ENCODE measurements around the gene DUSP12.

DNA sequence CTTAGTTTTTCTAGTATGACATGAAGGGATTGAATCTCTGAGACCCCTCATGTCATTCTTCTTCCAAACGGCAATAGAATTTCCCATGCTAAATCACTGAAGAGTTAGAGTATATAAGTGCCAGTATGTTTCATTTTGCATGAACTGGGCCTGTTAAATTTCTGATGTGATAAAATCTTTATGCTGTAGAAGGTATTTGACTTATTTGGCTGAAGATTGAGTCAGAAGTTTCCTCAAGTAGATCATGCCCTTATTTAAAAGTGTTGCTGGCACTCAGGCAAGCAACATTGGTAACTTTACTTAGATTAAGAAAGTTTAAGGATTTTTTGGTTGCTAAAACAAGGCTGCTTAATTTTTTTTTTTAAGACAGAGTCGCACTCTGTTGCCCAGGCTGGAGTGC lies 29.8 kb downstream of the DUSP12 start:
- TF ChIP-seq, protein P1, sequence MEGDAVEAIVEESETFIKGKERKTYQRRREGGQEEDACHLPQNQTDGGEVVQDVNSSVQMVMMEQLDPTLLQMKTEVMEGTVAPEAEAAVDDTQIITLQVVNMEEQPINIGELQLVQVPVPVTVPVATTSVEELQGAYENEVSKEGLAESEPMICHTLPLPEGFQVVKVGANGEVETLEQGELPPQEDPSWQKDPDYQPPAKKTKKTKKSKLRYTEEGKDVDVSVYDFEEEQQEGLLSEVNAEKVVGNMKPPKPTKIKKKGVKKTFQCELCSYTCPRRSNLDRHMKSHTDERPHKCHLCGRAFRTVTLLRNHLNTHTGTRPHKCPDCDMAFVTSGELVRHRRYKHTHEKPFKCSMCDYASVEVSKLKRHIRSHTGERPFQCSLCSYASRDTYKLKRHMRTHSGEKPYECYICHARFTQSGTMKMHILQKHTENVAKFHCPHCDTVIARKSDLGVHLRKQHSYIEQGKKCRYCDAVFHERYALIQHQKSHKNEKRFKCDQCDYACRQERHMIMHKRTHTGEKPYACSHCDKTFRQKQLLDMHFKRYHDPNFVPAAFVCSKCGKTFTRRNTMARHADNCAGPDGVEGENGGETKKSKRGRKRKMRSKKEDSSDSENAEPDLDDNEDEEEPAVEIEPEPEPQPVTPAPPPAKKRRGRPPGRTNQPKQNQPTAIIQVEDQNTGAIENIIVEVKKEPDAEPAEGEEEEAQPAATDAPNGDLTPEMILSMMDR (IDR thresholded peaks at IDR 0.05), result no peak
- no peak for TF ChIP-seq POLR2A (IDR thresholded peaks at IDR 0.05)

All from testis (tissue), 2 donors.